GM21367 (cell line): ENCODE measurements around the gene ANKRD10.

Experiments used
- ATAC-seq: cut with Tn5 transposase; IDR thresholded peaks from one replicate; pipeline ENCODE4 v1.9.1; 2021; ENCODE audit not compliant: unreplicated experiment

ANKRD10 gene

DNA sequence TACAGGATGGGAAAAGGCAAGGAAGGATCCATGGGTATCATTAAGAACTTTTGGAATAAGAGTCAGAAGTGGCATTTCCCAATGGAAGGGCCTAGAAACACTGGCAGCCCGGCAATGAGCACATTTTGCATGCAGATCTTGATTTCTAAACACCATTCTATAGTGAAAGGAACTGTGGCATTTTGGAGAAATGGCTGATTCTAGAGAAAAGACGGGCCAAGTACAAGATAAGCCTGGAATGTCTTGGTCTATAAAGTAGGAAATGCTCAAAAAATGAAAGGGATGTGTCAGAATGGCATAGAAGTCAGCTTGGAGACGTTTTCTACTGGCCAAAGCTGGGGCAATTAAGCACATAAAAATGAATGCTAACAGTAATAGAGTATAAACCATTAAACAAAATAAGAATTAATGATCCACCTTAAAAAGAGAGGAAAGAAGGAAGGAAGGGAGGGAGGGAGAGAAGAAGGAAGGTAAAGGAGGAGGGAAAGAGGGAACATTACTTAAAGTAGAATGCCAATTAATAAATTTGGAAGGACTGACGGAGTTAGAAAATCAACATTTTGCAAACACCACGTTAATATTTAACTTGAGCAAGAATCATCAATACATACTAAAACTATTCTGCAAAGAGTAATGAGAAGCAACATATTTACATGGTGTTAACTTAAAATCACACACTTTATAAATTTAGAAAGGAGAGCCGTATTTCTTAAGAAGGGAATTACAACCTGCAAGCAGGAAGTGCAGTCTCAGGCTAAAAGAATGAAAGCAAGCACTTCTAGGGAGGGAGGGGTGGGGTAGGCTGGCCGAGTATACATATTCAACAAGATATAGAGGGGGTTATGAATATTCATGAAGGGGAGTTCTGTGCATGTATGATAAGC lies 78.9 kb downstream of the ANKRD10 start:
- no peak for ATAC-seq

DNA sequence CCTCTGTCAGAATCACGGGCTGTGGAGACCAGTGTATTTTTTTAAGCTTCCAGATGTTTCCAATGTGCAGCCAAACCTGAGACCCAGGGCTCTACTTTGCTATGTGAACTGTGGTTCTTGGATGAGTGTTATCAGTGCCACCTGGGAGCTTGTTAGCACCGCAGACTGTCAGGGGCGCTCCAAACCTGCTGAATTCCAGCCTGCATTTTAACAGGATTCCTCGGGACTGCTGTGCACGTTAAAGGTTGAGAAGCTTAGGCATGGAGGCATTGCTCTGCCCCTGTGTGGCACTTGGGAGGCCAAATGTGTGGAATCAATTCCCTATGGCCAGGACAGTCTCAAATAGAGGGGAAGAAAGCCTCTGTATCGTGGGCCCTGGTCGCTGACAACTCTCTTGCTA lies 80.3 kb downstream of the ANKRD10 start:
- ATAC-seq, result no peak

DNA sequence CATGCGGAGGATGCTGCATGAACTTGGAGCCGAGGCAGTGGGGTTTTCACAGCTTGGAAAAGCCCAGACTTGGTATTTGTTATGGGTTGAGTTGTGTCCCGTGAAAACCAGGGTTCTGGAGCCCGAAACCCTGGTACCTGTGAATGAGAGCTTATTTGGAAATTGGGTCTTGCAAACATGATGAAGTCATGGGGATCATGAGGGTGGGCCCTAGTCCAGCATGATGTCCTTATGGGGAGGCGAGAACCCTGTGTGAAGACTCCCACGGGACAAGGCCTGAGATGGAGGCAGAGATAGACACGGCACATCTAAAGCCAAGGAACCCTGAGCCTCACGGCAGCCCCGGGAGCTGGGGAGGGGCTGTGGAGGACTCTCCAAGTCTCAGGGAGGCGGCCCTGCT lies 82.3 kb downstream of the ANKRD10 start:
- no peak for ATAC-seq

DNA sequence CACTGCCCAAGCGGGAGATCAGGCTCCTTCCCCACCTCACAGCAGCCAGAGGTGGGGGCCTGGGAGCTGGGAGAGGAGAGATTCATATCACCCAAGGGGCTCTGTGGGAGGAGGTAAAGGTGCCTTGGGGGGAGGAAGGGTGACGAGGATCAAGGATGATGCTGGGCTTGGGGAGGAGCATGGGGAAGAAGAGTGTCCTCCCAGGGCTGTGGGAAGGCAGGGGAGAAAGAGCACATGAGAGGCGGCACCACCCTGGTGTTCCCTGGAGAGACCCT lies 82.7 kb downstream of the ANKRD10 start:
- ATAC-seq, result no peak

DNA sequence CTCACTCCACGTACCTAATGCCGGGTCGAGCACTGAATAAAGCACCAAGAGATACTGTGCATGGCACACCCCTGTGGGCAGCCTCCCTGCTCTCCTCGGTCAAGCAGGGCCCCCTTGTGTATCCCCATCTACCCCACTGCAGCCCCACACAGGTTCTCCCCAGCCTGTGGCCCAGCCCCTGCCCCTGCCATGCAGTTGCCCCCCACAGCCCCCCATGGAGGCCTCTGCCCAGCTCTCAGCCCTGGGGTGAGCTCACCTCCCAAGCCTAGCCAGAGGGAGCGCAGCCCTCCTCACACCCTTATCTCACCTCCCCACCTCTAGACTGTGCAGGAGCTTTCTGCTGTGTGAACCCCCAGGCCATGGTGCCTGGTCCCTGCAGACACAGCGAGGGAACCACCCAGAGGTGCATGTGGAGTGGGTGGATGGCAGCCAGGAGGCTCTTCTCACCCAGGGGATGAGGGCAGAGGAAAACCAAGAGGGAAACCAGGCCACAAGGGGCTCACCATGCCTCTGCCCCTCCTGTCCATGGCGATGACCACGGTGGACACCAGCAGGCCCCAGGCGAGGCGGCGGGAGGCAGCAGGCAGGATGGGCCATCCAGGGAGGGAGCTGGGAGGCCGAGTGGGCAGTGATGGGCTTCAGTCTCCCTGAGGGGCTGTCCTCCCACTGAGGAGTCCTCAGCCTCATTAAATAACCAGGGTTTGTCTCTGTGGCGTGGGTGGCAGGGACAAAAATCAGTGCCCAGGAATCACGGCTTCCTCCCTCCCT lies 83.2 kb downstream of the ANKRD10 start:
- ATAC-seq, result no peak

DNA sequence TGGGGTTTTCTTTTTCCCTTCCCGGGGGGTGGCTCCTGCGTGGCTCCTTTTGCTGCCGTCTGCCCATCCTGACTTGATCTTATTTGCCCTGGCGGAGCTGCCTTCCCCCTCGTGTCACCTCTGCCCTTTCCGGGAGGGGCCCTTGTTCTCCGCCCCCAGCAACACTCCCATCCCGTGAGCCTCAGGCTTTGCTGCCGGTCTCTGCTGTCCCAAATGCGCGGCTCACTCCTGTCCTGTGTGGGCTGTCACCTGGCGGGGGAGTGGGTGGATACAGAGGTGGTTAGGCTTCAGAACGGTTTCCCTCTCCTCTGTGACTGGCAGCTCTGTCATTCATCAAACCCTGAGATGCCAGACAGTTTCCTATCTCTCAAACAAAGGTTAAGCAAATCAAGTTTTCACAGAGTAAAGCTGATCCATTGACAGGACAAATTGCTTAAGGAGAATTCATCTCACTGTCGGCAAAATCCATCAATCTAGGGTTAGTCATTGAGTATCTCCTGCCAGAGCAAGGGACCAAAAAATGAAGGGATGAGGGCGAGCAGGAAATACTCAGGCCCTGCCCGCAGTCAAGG lies 84.0 kb downstream of the ANKRD10 start:
- no peak for ATAC-seq

DNA sequence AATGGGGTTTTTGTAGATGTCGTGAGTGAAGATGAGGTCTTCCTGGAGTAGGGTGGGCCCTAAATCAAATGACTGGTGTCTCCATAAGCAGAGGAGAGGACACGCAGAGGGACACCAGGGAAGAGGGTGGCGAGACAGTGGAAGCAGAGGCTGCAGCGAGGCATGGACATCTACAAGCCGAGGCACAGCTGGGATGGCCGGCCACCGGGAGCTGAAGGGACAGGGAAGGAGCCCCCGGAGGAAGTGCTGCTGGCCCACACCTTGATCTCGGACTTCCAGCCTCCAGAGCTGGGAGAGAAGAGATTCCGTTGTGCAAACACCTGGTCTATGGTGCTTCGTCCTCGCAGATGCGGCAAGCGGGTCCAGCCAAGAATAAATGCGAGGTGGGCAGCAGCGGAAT lies 84.5 kb downstream of the ANKRD10 start:
- no peak for ATAC-seq

DNA sequence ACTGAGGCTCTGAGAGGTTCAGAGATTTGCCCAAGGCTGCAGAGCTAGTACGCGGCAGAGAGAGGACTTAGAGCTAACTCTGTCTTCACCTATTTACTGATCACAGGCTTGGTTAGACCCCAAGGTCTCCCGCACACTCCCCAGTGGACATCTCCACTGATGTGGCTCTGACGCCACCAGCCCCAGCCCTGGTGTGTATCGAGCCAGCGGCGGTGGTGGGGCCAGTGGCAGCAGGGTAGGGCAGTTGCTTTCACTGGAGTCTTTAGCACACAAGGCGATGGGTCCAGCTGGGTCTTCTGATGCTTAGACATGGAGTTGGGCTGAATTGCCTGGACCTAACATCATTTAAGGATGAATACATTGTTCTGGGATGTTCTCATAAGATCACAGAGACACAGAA lies 85.4 kb downstream of the ANKRD10 start:
- ATAC-seq, result no peak

DNA sequence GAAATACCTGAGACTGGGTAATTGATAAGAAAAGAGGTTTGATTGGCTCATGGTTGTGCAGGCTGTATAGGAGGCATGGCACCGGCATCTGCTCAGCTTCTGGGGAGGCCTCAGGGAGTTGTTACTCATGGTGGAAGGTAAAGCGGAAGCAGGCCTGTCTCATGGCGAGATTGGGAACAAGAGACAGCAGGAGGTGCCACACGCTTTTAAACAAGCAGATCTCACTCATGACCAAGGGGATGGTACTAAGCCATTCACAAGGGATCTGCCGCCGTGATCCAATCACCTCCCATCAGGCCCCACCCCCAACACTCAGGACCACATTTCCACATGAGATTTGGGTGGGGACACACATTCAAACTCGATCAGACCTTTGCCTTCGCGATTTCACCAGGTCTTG lies 86.2 kb downstream of the ANKRD10 start:
- ATAC-seq, result no peak
